DMS79 (cell line): ENCODE results near the gene YTHDC1.
"Not testable (repeated sequence)": the region's sequence is repeated elsewhere in the genome, so short reads cannot be mapped to it uniquely, and the experiment has no call there.

Source experiments
- DNase-seq: peaks from one replicate; lab custom pipeline; 2025; lab: John Stamatoyannopoulos, UW

YTHDC1 gene

DNA sequence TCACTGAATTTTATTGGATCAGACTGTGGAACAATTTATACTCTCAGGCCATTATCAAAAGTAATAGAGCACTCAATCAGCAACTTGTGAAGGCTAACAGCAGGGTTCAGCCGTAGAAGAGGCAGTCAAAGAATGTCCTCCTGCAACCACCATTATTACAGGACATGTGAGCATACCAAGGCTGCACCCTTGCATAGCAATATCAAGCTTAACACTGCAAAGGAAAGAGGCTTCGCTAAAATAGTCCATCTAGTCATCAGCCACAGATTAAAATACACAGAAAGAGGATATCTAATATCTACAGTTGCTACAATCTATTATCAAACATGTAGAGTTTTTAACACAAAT is 61.5 kb downstream of the YTHDC1 start:
- no peak for DNase-seq

DNA sequence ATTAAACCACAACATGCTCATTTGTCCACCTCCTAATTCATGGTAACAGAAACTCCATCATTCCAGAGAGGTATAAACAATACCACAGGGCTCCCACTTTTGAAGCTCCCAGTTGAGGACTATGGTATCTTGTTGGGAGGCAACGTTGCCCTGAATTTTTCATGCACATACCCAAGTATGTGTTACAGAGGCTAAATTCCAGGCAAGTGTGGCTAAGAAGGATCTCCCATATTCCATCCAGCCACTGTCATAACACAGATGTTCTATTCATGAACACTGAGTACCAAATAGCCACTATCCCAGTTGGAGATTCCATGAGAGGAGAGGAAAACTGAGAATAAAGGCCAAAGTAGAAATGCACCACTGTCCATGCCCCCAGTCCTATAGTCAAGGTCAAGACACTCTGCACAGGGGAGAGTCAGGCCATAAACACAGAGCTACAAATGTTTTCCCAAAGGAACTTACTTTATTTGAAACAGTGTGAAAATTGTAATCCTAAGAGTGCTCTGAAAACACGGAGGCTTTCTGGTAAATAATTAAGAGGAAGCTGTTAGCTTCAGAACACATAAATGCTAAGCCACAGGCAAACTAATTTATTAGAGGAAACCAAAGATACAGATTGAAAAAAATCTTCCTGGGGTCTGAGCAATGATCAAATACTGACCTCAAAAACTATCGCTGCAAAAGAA is 62.0 kb downstream of the YTHDC1 start:
- no peak for DNase-seq

GRCh38 chr4:68283714-68284113 is 66.2 kb downstream of the YTHDC1 start:
- no peak for DNase-seq

GRCh38 chr4:68283095-68283494 is 66.8 kb downstream of the YTHDC1 start:
- no peak for DNase-seq

GRCh38 chr4:68281796-68282740 is 67.8 kb downstream of the YTHDC1 start:
- not testable (repeated sequence) for DNase-seq

GRCh38 chr4:68278029-68278428 is 71.9 kb downstream of the YTHDC1 start:
- DNase-seq = no peak

DNA sequence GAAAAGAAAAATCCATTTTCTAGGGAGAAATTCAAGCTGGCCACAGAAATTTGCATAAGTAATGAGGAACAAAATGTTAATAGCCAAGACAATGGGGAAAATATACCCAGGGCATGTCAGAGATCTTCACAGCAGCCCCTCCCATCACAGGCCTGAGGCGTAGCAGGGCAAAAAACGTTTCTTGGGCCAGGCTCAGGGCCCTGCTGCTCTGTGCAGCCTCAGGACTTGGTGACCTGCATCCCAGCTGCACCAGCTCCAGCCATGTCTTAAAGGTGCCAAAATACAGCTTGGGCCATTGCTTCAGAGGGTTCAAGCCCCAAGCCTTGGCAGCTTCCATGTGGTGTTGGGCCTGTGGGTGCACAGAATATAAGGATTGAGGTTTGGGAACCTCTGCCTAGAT is 72.3 kb downstream of the YTHDC1 start:
- DNase-seq = no peak

- no peak for DNase-seq
Observed at GRCh38 chr4:68272860-68273259, 77.0 kb downstream of the YTHDC1 start.

DNA sequence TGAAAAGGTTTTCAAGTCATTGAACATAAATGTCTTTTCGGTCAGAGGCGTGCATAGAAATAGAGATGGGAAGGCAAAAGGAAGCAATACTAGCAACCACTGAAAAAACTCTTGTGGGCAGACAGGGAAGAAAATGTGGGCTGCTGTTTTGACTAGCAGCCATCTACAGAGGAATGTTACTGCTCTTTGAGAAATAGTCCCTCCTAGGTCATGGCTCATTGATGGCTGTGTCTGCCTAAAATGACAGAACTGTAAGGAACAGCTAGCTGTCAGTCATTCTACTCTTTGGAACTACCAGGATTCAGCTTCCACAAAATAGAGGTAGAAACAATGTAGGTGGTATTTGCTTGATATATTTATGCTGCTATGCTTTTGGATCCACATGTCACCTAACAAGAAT is 77.5 kb downstream of the YTHDC1 start:
- no peak for DNase-seq

DNA sequence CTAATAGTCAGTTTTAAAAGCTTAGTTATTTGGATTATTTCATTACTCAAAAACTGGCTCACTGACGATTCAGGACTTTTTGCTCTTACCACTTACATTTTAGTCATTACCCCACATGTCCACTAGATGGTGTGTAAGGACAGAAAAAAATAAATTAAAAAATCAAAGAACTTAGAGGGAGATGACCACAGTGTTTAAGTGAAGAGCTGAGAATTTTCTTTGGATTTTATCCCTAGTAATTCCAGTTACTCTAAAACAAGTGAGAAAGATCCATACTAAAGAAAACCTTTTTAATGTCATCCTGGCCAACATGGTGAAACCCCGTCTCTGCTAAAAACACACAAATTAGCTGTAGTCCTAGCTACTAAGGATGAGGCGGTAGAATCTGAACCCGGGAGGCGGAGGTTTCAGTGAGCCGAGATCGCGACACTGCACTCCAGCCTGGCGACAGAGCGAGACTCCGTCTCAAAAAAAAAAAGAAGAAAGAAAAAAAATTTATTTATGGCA is 78.0 kb downstream of the YTHDC1 start:
- no peak for DNase-seq

GRCh38 chr4:68267433-68267944 is 82.4 kb downstream of the YTHDC1 start:
- no peak for DNase-seq

DNA sequence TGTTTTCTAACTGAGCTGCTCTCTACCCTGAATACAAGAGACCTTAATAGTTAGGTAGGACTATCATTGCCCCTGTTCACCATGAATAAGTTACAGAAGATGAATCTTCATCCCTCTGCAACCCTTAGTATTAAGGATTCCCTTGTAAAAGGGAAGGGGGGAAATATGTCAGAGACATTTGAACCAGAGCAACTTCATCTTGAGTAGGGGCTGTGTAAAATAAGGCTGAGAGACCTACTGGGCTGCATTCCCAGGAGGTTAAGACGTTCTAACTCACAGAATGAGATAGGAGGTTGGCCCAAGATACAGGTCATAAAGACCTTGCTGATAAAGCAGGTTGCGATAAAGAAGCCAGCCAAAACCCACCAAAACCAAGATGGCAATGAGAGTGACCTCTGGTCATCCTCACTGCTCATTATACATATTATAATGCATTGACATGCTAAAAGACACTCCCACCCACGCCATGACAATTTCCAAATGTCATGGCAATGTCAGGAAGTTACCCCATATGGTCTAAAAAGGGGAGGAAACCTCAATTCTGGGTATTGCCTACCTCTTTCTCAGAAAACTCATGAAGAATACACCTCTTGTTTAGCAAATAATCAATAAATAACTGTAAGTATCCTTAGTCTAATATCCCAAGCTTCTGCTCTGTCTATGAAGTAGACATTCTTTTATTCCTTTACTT is 84.9 kb downstream of the YTHDC1 start:
- DNase-seq = no peak
